Activated CD8-positive, alpha-beta T cell treated with anti-CD3 and anti-CD28 coated beads, Interleukin-2, amount 10 ng/mL, durations not matched to agents 7 days and 5 days (primary cell): ENCODE measurements around the gene RPS6KA4. TPM values are rescaled to one million over a fixed set of nuclear protein-coding genes. Genes with fewer than 3 reads are reported as not detected.
"Not testable (repeated sequence)": the region's sequence is repeated elsewhere in the genome, so short reads cannot be mapped to it uniquely, and the experiment has no call there.

Experiments
- ATAC-seq: fragments of 150-1000 bp; cut with Tn5 transposase; one replicate; pipeline ENCODE4 v1.10.0; 2021; ENCODE audit warnings: moderate library complexity
- CTCF ChIA-PET: fragments of 350-600 bp; sonication (Branson Sonifier 250); formaldehyde crosslinking; loops from one replicate; lab custom pipeline; 2021; ENCODE audit warnings: antibody characterized with exemption; lab: Charles Lee
- POLR2A ChIA-PET: fragments of 350-600 bp; sonication (Branson Sonifier 250); formaldehyde crosslinking; loops from one replicate; lab custom pipeline; 2021; ENCODE audit warnings: antibody characterized with exemption; lab: Charles Lee
- DNase-seq: peaks from one replicate; pipeline ENCODE4 v3.0.0-alpha.2; 2020
- H3K27ac Mint-ChIP-seq: one replicate; pipeline ENCODE4 v1.8.0; 2021; ENCODE audit warnings: mild to moderate bottlenecking, mixed read lengths
- H3K27me3 Mint-ChIP-seq: one replicate; pipeline ENCODE4 v1.8.0; 2021; ENCODE audit warnings: low read depth, mixed read lengths
- H3K36me3 Mint-ChIP-seq: one replicate; pipeline ENCODE4 v1.8.0; 2021; ENCODE audit warnings: low read depth, mixed read lengths
- H3K4me1 Mint-ChIP-seq: one replicate; pipeline ENCODE4 v1.8.0; 2021; ENCODE audit warnings: low read depth, mixed read lengths
- H3K4me3 Mint-ChIP-seq: one replicate; pipeline ENCODE4 v1.8.0; 2021; ENCODE audit warnings: mild to moderate bottlenecking, mixed read lengths
- H3K9me3 Mint-ChIP-seq: one replicate; pipeline ENCODE4 v1.8.0; 2022; ENCODE audit warnings: mixed read lengths; ENCODE audit not compliant: insufficient read depth
- microRNA-seq: library from miRNA; unstranded; fragments of <30 nt; microRNA quantifications from one replicate; pipeline ENCODE4 v1.2.0, GENCODE V29; 2022
- total RNA-seq, 2 experiments: library from RNA; stranded (reverse); gene quantifications; one replicate each; pipeline ENCODE4 v1.2.3, GENCODE V29; 2021

RPS6KA4 gene
- total RNA-seq, 2 experiments from 2014 or later: 39.0 to 42.3 TPM

GRCh38 chr11:64410404-64410734, 51.4 kb downstream of the RPS6KA4 start:
- Mint-ChIP-seq H3K9me3 (no peaks in the 10 kb centered on the region), H3K27ac (no peak overlapping the region), H3K36me3 (no peaks in the 10 kb centered on the region), H3K4me1 (no peaks in the 10 kb centered on the region), H3K4me3 (no peak overlapping the region), H3K27me3 (peaks cover 6% of the 10 kb centered on the region)
- POLR2A ChIA-PET: interaction anchor here (0.5 kb wide), 1 partner anchor 237 kb away, joined by 3 read pairs; no protein-coding TSS in a partner anchor
- no peak for ATAC-seq
- CTCF ChIA-PET: interaction anchor here (2.0 kb wide), 1 partner anchor 39 kb away, joined by 6 read pairs; no protein-coding TSS in a partner anchor
- DNase-seq: no peak

- no peak overlapping the region for H3K4me3 Mint-ChIP-seq
- H3K4me1 Mint-ChIP-seq: no peaks in the 10 kb centered on the region
- ATAC-seq (no peak), DNase-seq (no peak)
- no peak overlapping the region for H3K27ac Mint-ChIP-seq
- POLR2A ChIA-PET: no interaction called here
- no peaks in the 10 kb centered on the region for H3K36me3 Mint-ChIP-seq
- CTCF ChIA-PET: no interaction called here
- H3K9me3 Mint-ChIP-seq: no peaks in the 10 kb centered on the region
- peaks cover 6% of the 10 kb centered on the region for H3K27me3 Mint-ChIP-seq
Observed at GRCh38 chr11:64413417-64413816, 54.5 kb downstream of the RPS6KA4 start.

GRCh38 chr11:64415286-64415685, 56.3 kb downstream of the RPS6KA4 start:
- Mint-ChIP-seq H3K27ac (no peak overlapping the region), H3K9me3 (no peaks in the 10 kb centered on the region), H3K4me1 (no peaks in the 10 kb centered on the region), H3K36me3 (no peaks in the 10 kb centered on the region), H3K4me3 (no peak overlapping the region), H3K27me3 (peaks cover 7% of the 10 kb centered on the region)
- POLR2A ChIA-PET: no interaction called here
- CTCF ChIA-PET: no interaction called here
- no peak for ATAC-seq
- no peak for DNase-seq

GRCh38 chr11:64415996-64416728, 57.2 kb downstream of the RPS6KA4 start:
- Mint-ChIP-seq H3K4me1 (no peaks in the 10 kb centered on the region), H3K27ac (no peak overlapping the region), H3K9me3 (no peaks in the 10 kb centered on the region), H3K4me3 (no peak overlapping the region), H3K27me3 (peaks cover 6% of the 10 kb centered on the region), H3K36me3 (no peaks in the 10 kb centered on the region)
- POLR2A ChIA-PET: no interaction called here
- no peak for DNase-seq
- CTCF ChIA-PET: no interaction called here
- no peak for ATAC-seq

GRCh38 chr11:64418233-64418632, 59.3 kb downstream of the RPS6KA4 start:
- ATAC-seq, H3K27me3 Mint-ChIP-seq, H3K9me3 Mint-ChIP-seq, H3K36me3 Mint-ChIP-seq, H3K27ac Mint-ChIP-seq, POLR2A ChIA-PET, H3K4me3 Mint-ChIP-seq, DNase-seq, H3K4me1 Mint-ChIP-seq: not testable (repeated sequence)
- CTCF ChIA-PET: interaction anchor here (1.0 kb wide), 1 partner anchor 30 kb away, joined by 6 read pairs; no protein-coding TSS in a partner anchor

- no peaks in the 10 kb centered on the region for H3K4me1 Mint-ChIP-seq
- CTCF ChIA-PET: interaction anchor here (1.0 kb wide), 1 partner anchor 29 kb away, joined by 6 read pairs; no protein-coding TSS in a partner anchor
- H3K36me3 Mint-ChIP-seq: no peaks in the 10 kb centered on the region
- POLR2A ChIA-PET: no interaction called here
- no peak overlapping the region for H3K27ac Mint-ChIP-seq
- no peak overlapping the region for H3K4me3 Mint-ChIP-seq
- no peaks in the 10 kb centered on the region for H3K9me3 Mint-ChIP-seq
- ATAC-seq (no peak), DNase-seq (no peak)
- H3K27me3 Mint-ChIP-seq: peaks cover 9% of the 10 kb centered on the region
Observed at GRCh38 chr11:64419257-64419790, 60.4 kb downstream of the RPS6KA4 start.

- Mint-ChIP-seq H3K9me3 (no peaks in the 10 kb centered on the region), H3K36me3 (no peaks in the 10 kb centered on the region), H3K4me1 (no peaks in the 10 kb centered on the region), H3K27ac (no peak overlapping the region), H3K4me3 (no peak overlapping the region), H3K27me3 (peaks cover 9% of the 10 kb centered on the region)
- CTCF ChIA-PET: no interaction called here
- no peak for DNase-seq
- POLR2A ChIA-PET: no interaction called here
- ATAC-seq: no peak
Observed at GRCh38 chr11:64419818-64420485, 61.0 kb downstream of the RPS6KA4 start.

Small RNA genes lying within 50 kb of the gene (microRNA-seq; reads per million reads assigned to microRNA genes)
- 4.0 reads per million for gene MIR1237
- 4.6 reads per million for gene MIR7155

Other genes with a start within 250 kb of the RPS6KA4 start
- gene MACROD1, start 193.0 kb upstream of the RPS6KA4 start, total RNA-seq: 10 to 100 TPM; 14.4 to 14.6 TPM
- 100 to 1,000 TPM; 335 to 340 TPM for gene STIP1, start 173.0 kb upstream of the RPS6KA4 start, total RNA-seq
- gene FERMT3, start 152.4 kb upstream of the RPS6KA4 start, total RNA-seq: 100 to 1,000 TPM; 261 to 281 TPM
- 10 to 100 TPM; 37.8 to 44.8 TPM for gene TRPT1, start 133.0 kb upstream of the RPS6KA4 start, total RNA-seq
- 10 to 100 TPM; 86.7 to 91.6 TPM for gene NUDT22, start 132.9 kb upstream of the RPS6KA4 start, total RNA-seq
- 10 to 100 TPM; 38.0 to 41.3 TPM for gene DNAJC4, start 128.6 kb upstream of the RPS6KA4 start, total RNA-seq
- gene VEGFB, start 124.6 kb upstream of the RPS6KA4 start, total RNA-seq: 10 to 100 TPM; 81.5 to 87.8 TPM
- gene FKBP2, start 118.1 kb upstream of the RPS6KA4 start, total RNA-seq: 10 to 100 TPM; 26.9 to 33.0 TPM
- gene PPP1R14B, start 112.2 kb upstream of the RPS6KA4 start, total RNA-seq: 100 to 1,000 TPM; 178 to 197 TPM
- 10 to 100 TPM; 19.7 TPM for gene PLCB3, start 107.6 kb upstream of the RPS6KA4 start, total RNA-seq
- 10 to 100 TPM; 38.3 to 43.9 TPM for gene BAD, start 74.5 kb upstream of the RPS6KA4 start, total RNA-seq
- gene GPR137, start 73.3 kb upstream of the RPS6KA4 start, total RNA-seq: 10 to 100 TPM; 25.3 to 26.8 TPM
- not detected for gene KCNK4, start 67.9 kb upstream of the RPS6KA4 start, total RNA-seq
- gene CATSPERZ, start 58.8 kb upstream of the RPS6KA4 start, total RNA-seq: not detected
- gene ESRRA, start 53.6 kb upstream of the RPS6KA4 start, total RNA-seq: 10 to 100 TPM; 42.7 to 43.2 TPM
- 100 to 1,000 TPM; 154 to 165 TPM for gene TRMT112, start 41.6 kb upstream of the RPS6KA4 start, total RNA-seq
- gene PRDX5, start 41.0 kb upstream of the RPS6KA4 start, total RNA-seq: 100 to 1,000 TPM; 102 to 106 TPM
- 100 to 1,000 TPM; 127 TPM for gene CCDC88B, start 19.0 kb upstream of the RPS6KA4 start, total RNA-seq
- gene SLC22A11, start 196.8 kb downstream of the RPS6KA4 start, total RNA-seq: not detected
- not detected for gene SLC22A12, start 232.1 kb downstream of the RPS6KA4 start, total RNA-seq